Stimulated activated naive CD4-positive, alpha-beta T cell (primary cell): ENCODE data around the gene SPATA25.
A peak's percentile ranks its signal among the peaks of the same experiment; 100 is the strongest.

Experiments used
- DNase-seq, 6 experiments: peaks; one replicate each; lab custom pipeline; 2025; lab: John Stamatoyannopoulos, UW

The SPATA25 gene

DNA sequence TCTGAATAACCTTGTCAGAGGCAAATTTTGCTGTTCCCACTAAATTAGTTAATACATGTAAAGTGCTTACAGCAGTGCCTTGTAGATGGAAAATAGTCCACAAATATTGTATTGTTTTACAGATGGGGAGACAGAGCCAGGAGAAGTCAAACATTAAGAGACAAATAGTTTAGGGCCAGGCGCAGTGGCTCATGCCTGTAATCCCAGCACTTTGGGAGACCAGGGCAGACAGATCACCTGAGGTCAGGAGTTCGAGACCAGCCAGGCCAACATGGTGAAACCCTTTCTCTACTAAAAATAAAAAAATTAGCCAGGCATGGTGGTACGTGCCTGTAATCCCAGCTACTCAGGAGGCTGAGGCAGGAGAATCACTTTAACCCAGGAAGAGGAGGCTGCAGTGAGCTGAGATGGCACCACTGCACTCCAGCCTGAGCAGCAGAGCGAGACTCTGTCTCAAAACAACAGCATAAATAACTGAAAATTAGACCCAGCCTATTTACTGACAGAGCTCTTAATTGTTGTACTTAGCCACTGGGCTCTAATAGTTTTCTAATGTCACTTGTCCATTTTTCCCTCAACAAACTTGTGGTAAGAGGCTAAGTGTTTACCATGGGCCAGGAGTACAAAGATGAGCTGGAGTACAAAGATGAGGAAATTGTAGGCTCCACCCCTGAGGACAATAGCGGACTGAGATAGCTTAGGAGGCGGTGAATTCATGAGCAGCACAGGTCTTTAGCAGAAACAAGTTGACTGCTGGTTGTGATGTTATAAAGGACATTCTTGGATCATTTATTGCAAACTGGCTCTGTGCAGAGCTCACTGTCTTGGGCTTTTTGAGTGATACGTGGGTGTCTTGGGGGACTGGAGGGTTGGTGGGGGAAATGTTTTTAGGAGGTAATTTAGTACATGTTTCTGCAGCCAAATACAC lies 23.6 kb downstream of the SPATA25 start:
- DNase-seq, result no peak

DNA sequence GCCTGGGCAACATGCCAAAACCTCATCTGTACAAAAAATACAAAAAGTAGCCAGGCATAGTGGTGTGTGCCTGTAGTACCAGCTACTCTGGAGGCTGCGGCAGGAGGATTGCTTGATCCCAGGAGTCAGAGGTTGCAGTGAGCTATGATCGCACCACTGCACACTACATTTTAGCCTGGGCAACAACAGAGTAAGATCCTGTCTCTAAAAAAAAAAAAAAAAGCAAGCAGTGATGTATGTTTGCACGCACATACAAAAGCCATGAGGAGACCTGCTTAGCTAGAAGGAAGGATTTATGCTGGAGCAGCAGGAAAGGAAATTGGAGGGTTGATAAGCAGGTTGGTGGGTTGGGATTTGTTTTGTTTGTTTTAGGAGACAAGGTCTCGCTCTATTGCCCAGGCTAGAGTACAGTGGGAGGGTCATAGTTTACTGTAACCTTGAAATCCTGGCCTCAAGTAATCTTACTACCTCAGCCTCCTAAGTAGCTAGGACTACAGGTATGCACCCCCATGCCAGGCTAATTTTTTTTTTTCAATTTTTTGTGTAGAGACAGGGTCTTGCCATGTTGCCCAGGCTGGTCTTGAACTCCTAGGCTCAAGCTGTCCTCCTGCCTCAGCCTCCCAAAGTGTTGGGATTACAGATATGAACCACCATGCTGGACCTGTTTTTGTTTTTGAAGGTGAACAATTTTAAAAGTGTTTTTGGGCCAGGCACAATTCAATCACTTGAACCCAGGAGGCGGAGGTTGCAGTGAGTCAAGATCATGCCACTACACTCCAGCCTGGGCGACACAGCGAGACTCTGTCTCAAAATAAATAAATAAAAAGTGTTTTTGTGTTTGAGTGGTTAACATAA lies 26.0 kb downstream of the SPATA25 start:
- no peak for DNase-seq

- DNase-seq, result no peak
These were observed 26.7 kb downstream of the SPATA25 start for GRCh38 chr20:45860560-45861220.

- DNase-seq, result no peak
These were observed 27.5 kb downstream of the SPATA25 start for GRCh38 chr20:45859916-45860315.

GRCh38 chr20:45857882-45858216 lies 29.6 kb downstream of the SPATA25 start:
- DNase-seq, result peak in 1 of 6 experiments; percentile 52

- peak; percentile 72 to 98 (median 94) for DNase-seq
These were observed 30.1 kb downstream of the SPATA25 start, which contains the start of the genes ACOT8 and ZSWIM3 for GRCh38 chr20:45857114-45857881. TSS of gene ACOT8 (minus strand) at chr20:45857392. CDS start at chr20:45857315, 77 bp downstream. TSS of gene ZSWIM3 (plus strand) at chr20:45857614. CDS start at chr20:45857826, 212 bp downstream.

- no peak for DNase-seq
These were observed 33.9 kb downstream of the SPATA25 start for GRCh38 chr20:45853484-45853883.

DNA sequence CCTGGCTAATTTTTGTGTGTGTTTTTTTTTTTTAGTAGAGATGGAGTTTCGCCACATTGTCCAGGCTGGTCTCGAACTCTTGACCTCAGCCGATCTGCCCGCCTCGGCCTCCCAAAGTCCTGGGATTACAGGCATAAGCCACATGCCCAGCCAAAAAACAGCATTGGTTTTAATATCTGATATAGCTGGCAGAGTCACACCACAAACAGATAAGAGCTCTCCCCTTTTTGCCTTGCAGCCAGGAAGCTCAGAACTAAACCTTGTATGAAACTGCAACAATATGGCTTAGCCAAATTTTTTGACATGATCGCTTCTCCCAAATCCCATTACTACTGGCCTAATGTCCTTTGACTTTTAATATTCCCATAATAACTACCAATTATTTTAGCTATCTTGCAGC lies 35.1 kb downstream of the SPATA25 start:
- DNase-seq, result no peak

- no peak for DNase-seq
These were observed 35.9 kb downstream of the SPATA25 start for GRCh38 chr20:45851501-45851900.

DNA sequence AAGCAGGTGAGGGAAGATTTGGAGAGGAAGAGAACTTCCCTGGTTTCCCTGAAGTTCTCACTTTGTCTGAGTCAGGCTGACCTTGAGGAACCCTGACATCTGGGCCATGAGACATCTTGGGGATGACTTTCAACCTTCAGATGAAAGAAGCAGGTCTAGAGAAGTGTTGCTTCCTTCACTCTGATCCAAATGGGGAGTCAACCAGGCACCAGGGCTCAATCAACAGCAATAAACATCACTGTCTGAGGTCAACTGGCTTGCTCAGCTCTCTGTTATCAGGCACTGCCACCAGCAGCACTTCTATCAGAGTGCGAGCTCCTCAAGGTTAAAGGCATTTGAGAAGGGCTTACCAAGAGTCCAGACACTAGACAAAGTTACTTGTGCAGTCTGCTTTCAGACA lies 36.5 kb downstream of the SPATA25 start:
- no peak for DNase-seq

GRCh38 chr20:45850238-45850637 lies 37.2 kb downstream of the SPATA25 start:
- no peak for DNase-seq

DNA sequence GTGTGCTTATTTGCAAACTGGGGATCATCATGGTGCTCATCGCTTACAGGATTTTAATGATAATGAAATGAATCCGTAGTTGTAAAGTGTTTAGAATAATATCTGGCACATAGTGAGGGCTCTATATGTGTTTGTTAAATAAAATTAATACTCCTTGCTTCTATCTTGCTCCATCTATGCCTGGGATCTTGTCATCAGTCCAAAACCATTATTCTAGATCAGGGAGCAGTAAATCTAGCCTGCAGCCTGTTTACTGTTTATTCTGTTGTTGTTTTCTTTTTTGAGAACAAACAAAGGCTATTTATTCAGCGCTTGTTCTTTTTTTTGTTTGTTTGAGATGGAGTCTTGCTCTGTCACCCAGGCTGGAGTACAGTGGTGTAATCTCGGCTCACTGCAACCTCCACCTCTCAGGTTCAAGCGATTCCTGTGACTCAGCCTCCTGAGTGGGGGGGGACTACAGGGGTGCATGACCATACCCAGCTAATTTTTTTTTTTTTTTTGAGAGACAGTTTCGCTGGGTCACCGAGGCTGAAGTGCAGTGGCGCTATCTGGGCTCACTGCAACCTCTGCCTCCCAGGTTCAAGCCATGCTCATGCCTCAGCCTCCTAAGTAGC lies 38.3 kb downstream of the SPATA25 start:
- DNase-seq, result no peak

GRCh38 chr20:45848421-45848820 lies 39.0 kb downstream of the SPATA25 start:
- DNase-seq, result no peak

GRCh38 chr20:45845452-45845851 lies 42.0 kb downstream of the SPATA25 start:
- DNase-seq, result no peak

DNA sequence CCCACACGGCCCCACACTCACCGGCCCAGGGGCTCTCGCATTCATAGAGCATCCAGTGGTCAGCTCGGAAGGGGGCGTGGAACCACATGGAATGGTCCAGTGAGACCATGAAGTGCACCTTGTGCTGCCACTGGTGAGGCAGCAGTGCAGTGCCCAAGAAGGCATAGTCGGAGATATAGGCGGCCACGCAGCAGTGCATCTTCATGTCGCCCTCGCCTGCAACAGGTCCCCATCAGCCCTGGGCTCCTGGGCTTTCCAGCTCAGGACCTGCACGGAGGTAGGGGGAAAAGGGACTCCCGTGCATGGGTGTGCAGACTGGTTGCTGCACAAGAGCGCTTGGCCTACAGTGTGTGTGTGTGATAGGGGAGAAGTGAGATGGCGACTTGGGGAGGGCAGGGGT lies 43.9 kb downstream of the SPATA25 start:
- no peak for DNase-seq

- DNase-seq, result no peak
These were observed 45.1 kb downstream of the SPATA25 start for GRCh38 chr20:45842169-45842812.

GRCh38 chr20:45841407-45842129 lies 45.9 kb downstream of the SPATA25 start:
- no peak for DNase-seq

DNA sequence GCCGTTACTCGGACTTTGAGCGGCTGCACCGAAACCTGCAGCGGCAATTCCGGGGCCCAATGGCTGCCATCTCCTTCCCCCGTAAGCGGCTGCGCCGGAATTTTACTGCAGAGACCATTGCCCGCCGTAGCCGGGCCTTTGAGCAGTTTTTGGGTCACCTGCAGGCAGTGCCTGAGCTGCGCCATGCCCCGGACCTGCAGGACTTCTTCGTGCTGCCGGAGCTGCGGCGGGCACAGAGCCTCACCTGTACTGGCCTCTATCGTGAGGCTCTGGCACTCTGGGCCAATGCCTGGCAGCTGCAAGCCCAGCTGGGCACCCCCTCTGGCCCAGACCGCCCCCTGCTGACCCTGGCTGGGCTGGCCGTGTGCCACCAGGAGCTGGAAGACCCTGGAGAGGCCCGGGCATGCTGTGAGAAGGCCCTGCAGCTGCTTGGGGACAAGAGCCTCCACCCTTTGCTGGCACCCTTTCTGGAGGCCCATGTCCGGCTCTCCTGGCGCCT lies 46.7 kb downstream of the SPATA25 start:
- DNase-seq, result no peak

GRCh38 chr20:45836841-45837240 lies 50.6 kb downstream of the SPATA25 start:
- no peak for DNase-seq
